Measurements from ENCODE around the gene CCDC170. TPM values are rescaled to one million over a fixed set of nuclear protein-coding genes. Genes with fewer than 3 reads are reported as not detected.

CCDC170 gene
- total RNA-seq, 1 experiment from 2014 or later: 0.12 TPM

- no peak for TF ChIP-seq CTCF (IDR thresholded peaks at IDR 0.05 in 2 of 3, conservative IDR thresholded peaks at IDR 0.05 in 1 of 3; ENCODE audit: borderline replicate concordance in 1 of 3, insufficient read depth in 1 of 3, low read depth in 2 of 3, low read length in 2 of 3)
Measured at GRCh38 chr6:151637814-151638213, 144.0 kb downstream of the CCDC170 start (continued).

- no TSS peak for BruUV-seq (replicated peaks)
- H3K27ac ChIP-seq (ENCODE audit: low read depth, low read length): no peak overlapping the region
- ChIA-PET CTCF (interaction anchor here (2.7 kb wide), 1 partner anchor 9 kb away, joined by 12 read pairs; no protein-coding TSS in a partner anchor), RAD21 (ENCODE audit: low non-redundant PET in 1 of 2, low total read pairs in 2 of 2, uncharacterized antibody in 2 of 2, unreplicated experiment in 2 of 2) (no interaction called here), POLR2A (no interaction called here)
- no peaks in the 10 kb centered on the region for H3K4me1 ChIP-seq (ENCODE audit: control insufficient read depth in 1 of 2, insufficient read depth in 2 of 2, low read length in 2 of 2)
- H3K36me3 ChIP-seq (ENCODE audit: control insufficient read depth in 1 of 2, insufficient read depth in 2 of 2, low read length in 2 of 2): no peaks in the 10 kb centered on the region
- H3K9me3 ChIP-seq (ENCODE audit: control insufficient read depth in 1 of 2, insufficient read depth in 1 of 2, low read depth in 1 of 2, low read length in 2 of 2): peaks cover 0 to 3% of the 10 kb centered on the region in 2 experiments; a peak in 1 of 4 replicates
- ATAC-seq (no peak), DNase-seq (ENCODE audit: low read depth, low spot score) (no peak)
- H3K9ac ChIP-seq (ENCODE audit: low read length): no peak overlapping the region
- TF ChIP-seq MAX (IDR thresholded peaks at IDR 0.05) (no peak), RAD21 (IDR thresholded peaks at IDR 0.05; ENCODE audit: low read depth) (no peak), POLR2AphosphoS5 (IDR thresholded peaks at IDR 0.05; ENCODE audit: low read depth, low read length) (no peak)
- H3K9me2 ChIP-seq (ENCODE audit: insufficient read depth): no peaks in the 10 kb centered on the region
- no peak overlapping the region for H3K4me2 ChIP-seq (ENCODE audit: low read length)
- no peak overlapping the region for H3K4me3 ChIP-seq (replicated peaks in 1 of 2; ENCODE audit: low read depth in 1 of 2, low read length in 2 of 2)
- H3K79me2 ChIP-seq (ENCODE audit: insufficient read depth, low read length): no peaks in the 10 kb centered on the region
- no peaks in the 10 kb centered on the region for H3K27me3 ChIP-seq (ENCODE audit: insufficient read depth, low read length)
- intact Hi-C loops (cut with micrococcal nuclease): no loop called here
- no peaks in the 10 kb centered on the region for H4K20me1 ChIP-seq (ENCODE audit: insufficient read depth)
- H2AFZ ChIP-seq (ENCODE audit: low read depth, low read length, poor library complexity, severe bottlenecking): no peak overlapping the region
Measured at GRCh38 chr6:151639750-151640149, 145.9 kb downstream of the CCDC170 start.

GRCh38 chr6:151641028-151641427 lies 147.2 kb downstream of the CCDC170 start:
- no peak for DNase-seq (ENCODE audit: low read depth, low spot score)
- no peaks in the 10 kb centered on the region for H3K79me2 ChIP-seq (ENCODE audit: insufficient read depth, low read length)
- RAD21 ChIA-PET (ENCODE audit: low non-redundant PET in 1 of 2, low total read pairs in 2 of 2, uncharacterized antibody in 2 of 2, unreplicated experiment in 2 of 2): no interaction called here
- BruUV-seq (replicated peaks): no TSS peak
- no peaks in the 10 kb centered on the region for H3K36me3 ChIP-seq (ENCODE audit: control insufficient read depth in 1 of 2, insufficient read depth in 2 of 2, low read length in 2 of 2)
- no peaks in the 10 kb centered on the region for H3K27me3 ChIP-seq (ENCODE audit: insufficient read depth, low read length)
- intact Hi-C loops (cut with micrococcal nuclease): no loop called here
- H3K9me3 ChIP-seq (ENCODE audit: control insufficient read depth in 1 of 2, insufficient read depth in 1 of 2, low read depth in 1 of 2, low read length in 2 of 2): peaks cover 0 to 3% of the 10 kb centered on the region in 2 experiments; a peak in 1 of 4 replicates
- H2AFZ ChIP-seq (ENCODE audit: low read depth, low read length, poor library complexity, severe bottlenecking): no peak overlapping the region
- no peak overlapping the region for H3K9ac ChIP-seq (ENCODE audit: low read length)
- no peaks in the 10 kb centered on the region for H4K20me1 ChIP-seq (ENCODE audit: insufficient read depth)
- ATAC-seq: no peak
- CTCF ChIA-PET: no interaction called here
- no peaks in the 10 kb centered on the region for H3K9me2 ChIP-seq (ENCODE audit: insufficient read depth)
- H3K4me3 ChIP-seq (replicated peaks in 1 of 2; ENCODE audit: low read depth in 1 of 2, low read length in 2 of 2): no peak overlapping the region
- POLR2A ChIA-PET: no interaction called here
- no peaks in the 10 kb centered on the region for H3K4me1 ChIP-seq (ENCODE audit: control insufficient read depth in 1 of 2, insufficient read depth in 2 of 2, low read length in 2 of 2)
- H3K27ac ChIP-seq (ENCODE audit: low read depth, low read length): no peak overlapping the region
- no peak overlapping the region for H3K4me2 ChIP-seq (ENCODE audit: low read length)
- TF ChIP-seq EGR1 (IDR thresholded peaks at IDR 0.05; ENCODE audit: low read depth): no peak
- TF ChIP-seq SRF (IDR thresholded peaks at IDR 0.05; ENCODE audit: low read depth): no peak
- no peak for TF ChIP-seq POLR2A (IDR thresholded peaks at IDR 0.05; ENCODE audit: borderline replicate concordance, extremely low read depth, insufficient read depth, insufficient read length)
- no peak for TF ChIP-seq TCF7L2 (IDR thresholded peaks at IDR 0.05; ENCODE audit: borderline replicate concordance, extremely low read depth, insufficient read depth, insufficient read length)
- TF ChIP-seq ZFX (IDR thresholded peaks at IDR 0.05): no peak
- no peak for TF ChIP-seq EZH2phosphoT487 (IDR thresholded peaks at IDR 0.05; ENCODE audit: borderline replicate concordance)
- TF ChIP-seq FOSL1 (IDR thresholded peaks at IDR 0.05; ENCODE audit: low read depth): no peak
- TF ChIP-seq SIN3A (IDR thresholded peaks at IDR 0.05; ENCODE audit: low read depth): no peak
- TF ChIP-seq ATF3 (IDR thresholded peaks at IDR 0.05): no peak
- no peak for TF ChIP-seq ZNF274 (IDR thresholded peaks at IDR 0.05; ENCODE audit: low read depth, low read length)
- no peak for TF ChIP-seq YY1 (IDR thresholded peaks at IDR 0.05; ENCODE audit: extremely low read depth, insufficient replicate concordance, low read depth, low read length)
- no peak for TF ChIP-seq CBX3 (IDR thresholded peaks at IDR 0.05; ENCODE audit: low read depth)
- no peak for TF ChIP-seq RAD21 (IDR thresholded peaks at IDR 0.05; ENCODE audit: low read depth)
